Prostate gland (tissue), 2 donors: ENCODE measurements around the gene PDP2.

ENCODE experiments used
- CTCF ChIP-seq, 4 experiments: fragments of 200-600 bp in 2 of 4; fragments of 450-650 bp in 2 of 4; sonication (generic) in 2 of 4; IDR thresholded peaks; 1 replicate in 3 of 4; 2 replicates in 1 of 4; pipeline ENCODE4 v1.5.1; 2016 to 2019; ENCODE audit warnings: antibody characterized with exemption in 4 of 4, mild to moderate bottlenecking in 2 of 4, moderate library complexity in 2 of 4
- POLR2A ChIP-seq: fragments of 450-650 bp; IDR thresholded peaks from one replicate; pipeline ENCODE4 v1.6.1; 2016; ENCODE audit warnings: antibody characterized with exemption, mild to moderate bottlenecking
- POLR2AphosphoS5 ChIP-seq: sonication (generic); formaldehyde crosslinking; IDR thresholded peaks from one replicate; pipeline ENCODE4 v1.6.1; 2017; ENCODE audit warnings: antibody characterized with exemption

- no peak for TF ChIP-seq CTCF (IDR thresholded peaks at IDR 0.05)
- no peak for TF ChIP-seq POLR2A
- TF ChIP-seq POLR2AphosphoS5, result no peak
Measured at GRCh38 chr16:66842765-66843164, 37.5 kb upstream of the PDP2 start.
